GM10266 (cell line): ENCODE results near the gene HIPK4.

Source experiments
- DNase-seq: peaks from one replicate; pipeline ENCODE4 v3.0.0; 2012; ENCODE audit errors: extremely low spot score
- TF ChIP-seq, protein P1 (sequence below): IDR thresholded peaks from 2 replicates; pipeline ENCODE4 v1.5.1; 2012; ENCODE audit warnings: mild to moderate bottlenecking, low read depth; ENCODE audit not compliant: control insufficient read depth, insufficient read depth; ENCODE audit errors: missing control alignments

The HIPK4 gene

DNA sequence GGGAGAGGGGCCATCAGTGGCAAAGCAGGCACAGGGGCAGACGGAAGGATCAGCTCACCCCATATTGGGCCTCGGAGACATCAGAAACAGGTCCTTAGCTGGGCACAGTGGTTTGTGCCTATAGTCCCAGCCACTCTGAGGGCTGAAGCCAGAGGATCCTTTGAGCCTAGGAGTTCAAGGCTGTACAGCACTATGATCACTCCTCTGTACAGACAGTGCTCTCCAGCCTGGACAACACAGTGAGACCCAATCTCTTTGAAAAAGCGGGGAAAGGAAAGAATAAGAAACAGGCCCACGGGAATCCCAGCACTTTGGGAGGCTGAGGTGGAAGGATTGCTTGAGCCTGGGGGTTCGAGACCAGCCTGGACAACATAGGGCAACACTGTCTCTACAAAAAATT is 29.8 kb upstream of the HIPK4 start:
- TF ChIP-seq, protein P1, sequence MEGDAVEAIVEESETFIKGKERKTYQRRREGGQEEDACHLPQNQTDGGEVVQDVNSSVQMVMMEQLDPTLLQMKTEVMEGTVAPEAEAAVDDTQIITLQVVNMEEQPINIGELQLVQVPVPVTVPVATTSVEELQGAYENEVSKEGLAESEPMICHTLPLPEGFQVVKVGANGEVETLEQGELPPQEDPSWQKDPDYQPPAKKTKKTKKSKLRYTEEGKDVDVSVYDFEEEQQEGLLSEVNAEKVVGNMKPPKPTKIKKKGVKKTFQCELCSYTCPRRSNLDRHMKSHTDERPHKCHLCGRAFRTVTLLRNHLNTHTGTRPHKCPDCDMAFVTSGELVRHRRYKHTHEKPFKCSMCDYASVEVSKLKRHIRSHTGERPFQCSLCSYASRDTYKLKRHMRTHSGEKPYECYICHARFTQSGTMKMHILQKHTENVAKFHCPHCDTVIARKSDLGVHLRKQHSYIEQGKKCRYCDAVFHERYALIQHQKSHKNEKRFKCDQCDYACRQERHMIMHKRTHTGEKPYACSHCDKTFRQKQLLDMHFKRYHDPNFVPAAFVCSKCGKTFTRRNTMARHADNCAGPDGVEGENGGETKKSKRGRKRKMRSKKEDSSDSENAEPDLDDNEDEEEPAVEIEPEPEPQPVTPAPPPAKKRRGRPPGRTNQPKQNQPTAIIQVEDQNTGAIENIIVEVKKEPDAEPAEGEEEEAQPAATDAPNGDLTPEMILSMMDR, result no peak
- DNase-seq, result no peak

DNA sequence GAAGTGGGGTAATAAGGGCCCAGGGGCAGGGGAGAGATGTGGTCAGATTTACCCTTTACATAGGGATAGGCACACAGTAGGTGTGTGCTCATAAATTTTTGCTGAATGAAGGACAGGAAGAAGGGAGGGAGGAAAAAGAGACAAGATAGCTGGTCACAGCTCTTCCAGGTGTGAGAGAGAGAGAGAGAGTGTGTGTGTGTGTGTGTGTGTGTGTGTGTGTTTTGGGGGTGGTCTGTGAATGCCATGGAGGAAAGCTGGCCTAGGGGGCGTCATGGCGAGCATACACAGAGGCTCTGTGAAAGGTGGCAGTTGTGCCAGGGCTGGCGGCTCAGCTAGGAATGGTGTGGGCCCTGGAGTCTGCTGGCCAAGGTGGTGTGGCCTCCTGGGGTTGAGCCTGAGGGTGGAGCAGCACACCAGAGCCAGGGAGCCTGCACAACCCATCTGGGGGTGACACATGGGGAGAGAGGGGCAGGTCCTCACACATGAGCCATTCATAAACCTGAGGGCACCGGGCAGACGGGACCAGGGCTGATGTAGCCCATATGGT is 29.2 kb upstream of the HIPK4 start:
- TF ChIP-seq, protein P1, result no peak

DNA sequence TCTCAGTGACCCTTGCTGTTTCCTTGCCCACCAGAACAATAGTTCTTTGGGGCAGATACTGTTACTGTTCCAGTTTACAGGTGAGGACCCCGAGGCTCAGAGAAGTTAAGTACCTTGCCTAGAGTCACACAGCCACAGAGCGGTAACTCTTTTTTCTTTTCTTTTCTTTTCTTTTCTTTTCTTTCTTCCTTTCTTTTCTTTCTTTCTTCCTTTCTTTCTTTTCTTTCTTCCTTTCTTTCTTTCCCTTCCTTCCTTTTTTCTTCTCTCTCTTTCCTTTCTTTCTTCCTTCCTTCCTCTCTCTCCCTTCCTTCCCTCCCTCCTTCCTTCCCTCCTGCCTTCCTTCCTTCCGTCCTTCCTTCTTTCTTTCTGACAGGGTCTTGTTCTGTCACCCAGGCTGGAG is 28.1 kb upstream of the HIPK4 start:
- no peak for DNase-seq
- TF ChIP-seq, protein P1, result no peak

More for the DNA sequence above, 29.2 kb upstream of the HIPK4 start:
- DNase-seq, result no peak

DNA sequence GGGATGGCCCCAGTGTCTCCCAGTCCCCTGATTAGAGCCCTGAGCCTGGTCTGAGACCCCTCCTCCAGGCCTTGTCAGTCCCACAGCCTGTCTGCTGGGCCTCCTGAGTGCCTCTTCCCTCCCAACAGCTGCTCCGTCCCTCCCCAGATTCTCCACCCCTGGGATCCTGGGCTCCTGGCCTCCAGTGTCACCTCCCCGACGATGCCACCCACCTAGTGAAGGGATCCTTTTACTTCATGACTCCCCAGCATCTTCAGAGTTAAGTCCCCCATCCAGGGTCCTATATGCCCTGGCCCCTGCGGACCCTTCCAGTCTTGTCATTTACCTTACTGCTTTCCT is 27.6 kb upstream of the HIPK4 start:
- TF ChIP-seq, protein P1, result no peak
- no peak for DNase-seq

DNA sequence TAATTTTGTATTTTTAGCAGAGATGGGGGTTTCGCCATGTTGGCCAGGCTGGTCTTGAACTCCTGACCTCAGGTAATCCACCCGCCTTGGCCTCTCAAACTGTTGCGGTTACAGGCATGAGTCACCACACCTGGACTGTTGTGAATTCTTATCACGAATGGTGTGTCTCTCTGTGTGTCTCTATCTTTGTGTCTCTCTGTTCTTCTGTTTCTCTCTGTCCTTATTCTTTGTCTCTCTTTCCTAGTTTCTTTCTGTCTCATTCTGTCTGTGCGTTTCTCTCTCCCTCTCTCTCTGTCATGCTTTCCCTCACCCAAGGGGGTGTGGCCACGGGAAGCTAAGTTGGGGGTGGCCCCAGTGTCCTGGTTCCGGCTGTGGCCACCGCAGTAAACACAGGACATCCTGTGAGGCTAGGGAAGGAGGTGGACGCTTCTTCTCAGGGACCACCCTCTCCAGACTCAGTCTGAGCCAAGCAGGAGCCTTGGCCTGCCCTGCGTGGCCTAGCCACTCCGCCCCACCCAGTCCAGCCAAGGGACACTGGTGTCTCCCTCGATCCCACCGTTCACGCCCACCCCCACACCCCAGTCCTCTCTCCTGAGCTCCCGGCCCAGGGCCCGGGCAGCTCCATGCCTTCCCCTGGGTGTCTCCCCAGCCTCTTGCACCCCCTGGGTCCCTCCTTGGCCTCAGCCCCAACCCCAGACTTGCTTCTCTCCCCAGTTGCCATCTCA is 27.1 kb upstream of the HIPK4 start:
- peak; percentile 53 for DNase-seq
- TF ChIP-seq, protein P1, result no peak

DNA sequence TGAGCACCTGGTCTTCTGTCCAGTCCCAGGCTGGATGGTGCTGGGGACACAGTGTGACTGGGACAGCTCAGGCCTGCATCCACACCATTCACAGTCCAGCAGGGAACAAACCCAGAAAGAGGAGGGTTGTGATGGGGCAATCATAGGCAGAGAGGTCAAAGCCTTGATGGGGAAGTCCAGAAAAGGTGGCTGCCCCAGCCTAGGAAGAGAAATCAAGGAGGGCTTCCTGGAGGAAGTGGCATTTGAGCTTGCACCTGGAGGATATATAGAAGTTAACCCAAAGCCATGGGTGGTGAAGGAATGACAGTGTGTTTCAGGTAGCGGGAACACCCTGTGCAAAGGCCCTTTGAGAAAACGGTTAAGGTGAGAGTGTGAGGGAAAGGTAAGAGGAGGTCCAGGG is 25.8 kb upstream of the HIPK4 start:
- DNase-seq, result no peak

More for the DNA sequence above, 25.8 kb upstream of the HIPK4 start:
- TF ChIP-seq, protein P1, result no peak
